Measurements from ENCODE around the gene LACTB.

Gene LACTB

GRCh38 chr15:63124506-63124905 lies 2.8 kb downstream of the LACTB start:
- no peak for DNase-seq (ENCODE audit: low read depth)

- no peak for DNase-seq (ENCODE audit: low read depth)
These were observed 5.1 kb downstream of the LACTB start for GRCh38 chr15:63126726-63127125.

- no peak for DNase-seq (ENCODE audit: low read depth)
These were observed 12.1 kb downstream of the LACTB start for GRCh38 chr15:63133786-63134185.

DNA sequence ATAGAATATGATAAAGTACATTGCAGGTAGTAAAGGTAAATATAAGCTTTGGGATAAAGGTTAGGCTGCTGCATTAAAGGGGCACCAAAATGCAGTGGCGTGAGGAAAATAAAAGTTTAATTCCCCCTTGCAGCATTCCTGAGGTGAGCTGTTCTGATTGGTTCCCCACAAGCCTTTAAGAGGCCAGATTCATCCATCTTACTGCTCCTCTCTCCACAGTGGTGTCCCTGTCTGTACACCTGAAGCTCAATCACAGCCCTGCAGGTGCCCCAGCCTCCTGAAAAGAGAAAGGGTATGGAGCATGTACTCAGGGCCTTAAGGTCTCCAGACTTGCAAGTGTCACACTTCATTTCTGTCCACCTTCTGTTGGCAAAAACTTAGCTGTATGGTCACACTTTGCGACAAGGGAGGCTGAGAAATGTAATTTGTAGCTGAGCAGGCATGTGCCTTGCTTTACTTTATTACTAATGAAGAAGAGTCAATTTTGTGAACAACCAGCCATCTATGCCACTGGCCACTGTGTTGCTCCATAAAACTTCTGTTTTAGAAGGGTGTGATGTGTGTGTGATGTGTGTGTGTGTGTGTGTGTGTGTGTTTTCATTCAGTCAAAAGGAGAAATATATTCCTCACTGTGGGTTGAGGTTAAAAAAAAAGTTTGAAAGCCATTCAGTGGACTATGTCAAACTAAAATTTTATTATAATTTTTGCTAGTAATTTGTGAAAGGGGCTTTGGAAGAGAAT lies 12.8 kb downstream of the LACTB start:
- no peak for DNase-seq (ENCODE audit: low read depth)

- no peak for DNase-seq (ENCODE audit: low read depth)
These were observed 13.6 kb downstream of the LACTB start for GRCh38 chr15:63135281-63135680.

- no peak for DNase-seq (ENCODE audit: low read depth)
These were observed 14.1 kb downstream of the LACTB start for GRCh38 chr15:63135804-63136203.

DNA sequence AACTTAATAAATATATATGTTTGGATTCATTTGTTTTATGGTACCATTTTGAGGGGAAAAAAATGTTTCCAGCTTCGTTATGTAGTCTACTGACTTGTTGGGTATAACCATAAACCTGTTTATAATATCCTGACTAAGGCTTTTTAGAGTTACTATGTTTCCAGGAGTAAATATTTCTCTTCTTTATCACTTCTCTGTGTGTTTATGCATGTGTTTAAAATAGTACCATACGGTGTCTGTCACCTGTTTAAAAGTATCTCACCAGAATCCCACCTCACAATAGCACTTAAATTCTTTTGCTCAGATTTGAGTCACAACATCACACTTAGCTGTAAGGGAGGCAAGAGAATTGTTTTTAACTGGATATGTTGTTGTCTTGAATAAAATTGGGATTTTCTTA lies 15.1 kb downstream of the LACTB start:
- DNase-seq (ENCODE audit: low read depth) = no peak

- DNase-seq (ENCODE audit: low read depth) = no peak
These were observed 19.3 kb downstream of the LACTB start for GRCh38 chr15:63140936-63141335.

GRCh38 chr15:63145426-63145825 lies 23.8 kb downstream of the LACTB start:
- no peak for DNase-seq (ENCODE audit: low read depth)

- DNase-seq (ENCODE audit: low read depth) = no peak
These were observed 25.0 kb downstream of the LACTB start for GRCh38 chr15:63146684-63147083.

GRCh38 chr15:63151665-63152064 lies 30.0 kb downstream of the LACTB start:
- no peak for DNase-seq (ENCODE audit: low read depth)

GRCh38 chr15:63155486-63155885 lies 33.8 kb downstream of the LACTB start:
- no peak for DNase-seq (ENCODE audit: low read depth)

- DNase-seq (ENCODE audit: low read depth) = no peak
These were observed 34.5 kb downstream of the LACTB start for GRCh38 chr15:63156086-63156710.

DNA sequence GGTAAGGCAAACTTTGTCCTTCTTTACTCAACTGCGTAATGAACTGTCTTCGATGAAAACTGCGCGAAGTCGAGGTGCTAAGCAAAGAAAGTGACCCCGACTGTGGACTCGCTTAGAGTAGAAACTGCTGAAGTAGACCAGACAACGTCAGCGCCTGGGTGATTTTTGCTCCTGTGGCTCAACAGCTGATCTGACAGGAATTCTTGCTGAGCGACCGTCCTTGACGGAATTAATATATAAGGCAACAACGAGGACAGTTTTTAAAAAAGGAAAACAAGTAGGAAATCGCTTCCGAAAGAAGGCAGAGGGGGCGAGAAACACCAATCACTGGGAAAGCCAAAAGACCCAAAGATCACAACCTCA lies 35.1 kb downstream of the LACTB start:
- DNase-seq (ENCODE audit: low read depth) = no peak

GRCh38 chr15:63157118-63157843 lies 35.6 kb downstream of the LACTB start, which contains the start of gene RPS27L:
TSS of gene RPS27L (minus strand) at chr15:63157477. CDS start at chr15:63157405, 72 bp downstream.
- DNase-seq (ENCODE audit: low read depth) = peak; percentile 75

- no peak for DNase-seq (ENCODE audit: low read depth)
These were observed 36.3 kb downstream of the LACTB start for GRCh38 chr15:63157891-63158431.

DNA sequence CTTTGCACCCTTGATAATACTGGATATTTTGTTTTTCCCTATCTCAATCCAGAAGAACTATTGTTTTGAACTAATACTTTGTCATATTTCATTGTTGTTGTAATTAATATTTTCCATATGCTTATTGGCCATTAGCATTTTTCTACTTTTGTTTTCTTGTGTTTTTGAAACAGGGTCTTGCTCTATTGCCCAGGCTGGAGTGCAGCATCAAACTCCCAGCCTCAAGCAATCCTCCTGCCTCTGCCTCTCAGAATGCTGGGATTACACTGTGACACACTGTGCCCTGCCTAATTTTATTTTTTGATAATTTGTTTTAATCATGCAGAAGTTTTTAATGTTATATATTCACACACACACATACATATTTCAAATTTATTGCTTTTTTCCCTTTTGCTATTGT lies 39.0 kb downstream of the LACTB start:
- DNase-seq (ENCODE audit: low read depth) = no peak

- no peak for DNase-seq (ENCODE audit: low read depth)
These were observed 41.6 kb downstream of the LACTB start for GRCh38 chr15:63163217-63163616.

DNA sequence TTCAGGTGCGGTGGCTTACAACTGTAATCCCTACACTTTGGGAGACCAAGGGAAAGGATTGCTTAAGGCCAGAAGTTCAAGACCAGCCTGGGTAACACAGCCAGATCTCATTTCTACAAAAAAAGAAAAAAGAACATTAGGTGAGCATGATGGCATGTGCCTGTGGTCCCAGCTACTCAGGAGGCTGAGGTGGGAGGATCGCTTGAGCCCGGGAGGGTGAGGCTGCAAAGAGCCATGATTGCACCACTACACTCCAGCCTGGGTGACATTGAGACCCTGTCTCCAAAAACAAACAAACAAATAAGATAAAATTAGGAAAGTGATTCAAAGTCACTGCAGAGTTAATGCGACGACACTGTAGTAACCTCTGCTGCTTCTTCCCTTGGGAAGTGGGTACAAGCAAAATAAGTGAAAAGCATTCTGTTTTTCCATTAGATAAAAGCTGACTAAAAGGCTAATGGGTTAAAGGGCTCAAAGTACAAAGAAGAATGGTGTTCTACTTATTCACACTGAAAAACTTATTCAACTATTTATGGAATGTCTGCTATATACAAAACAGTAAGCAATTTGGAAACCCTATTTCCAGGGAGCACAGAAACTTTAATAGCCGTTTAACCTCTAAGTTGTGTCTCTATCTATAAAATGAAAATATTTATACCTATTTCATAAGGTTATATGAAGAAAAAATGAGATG lies 43.7 kb downstream of the LACTB start:
- DNase-seq (ENCODE audit: low read depth) = no peak

DNA sequence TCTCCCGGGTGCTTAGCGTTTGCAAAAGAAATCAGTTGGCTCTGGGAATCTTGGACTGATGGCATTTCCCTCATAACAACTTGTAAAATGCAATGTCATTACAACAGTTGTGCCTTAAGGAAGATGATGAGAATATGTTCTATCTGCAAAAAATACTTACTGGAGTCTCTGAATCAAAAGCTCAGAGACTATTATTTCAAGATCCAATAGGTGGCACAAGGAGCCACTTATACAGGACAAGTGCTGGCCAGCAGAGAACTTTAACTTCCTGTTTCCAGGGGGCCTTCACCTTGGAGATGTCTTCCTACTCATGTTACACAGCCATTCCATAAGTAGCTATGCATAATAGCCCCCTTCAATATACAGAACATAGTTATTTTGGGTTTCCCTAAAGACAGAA lies 44.6 kb downstream of the LACTB start:
- no peak for DNase-seq (ENCODE audit: low read depth)

GRCh38 chr15:63169788-63170187 lies 48.1 kb downstream of the LACTB start:
- DNase-seq (ENCODE audit: low read depth) = no peak

- DNase-seq (ENCODE audit: low read depth) = no peak
These were observed 50.7 kb downstream of the LACTB start for GRCh38 chr15:63172376-63172775.

All from T-helper 22 cell (primary cell).